COLO829 (cell line): ENCODE measurements around the gene LRRC4C.

Experiments used
- DNase-seq: peaks from one replicate; pipeline ENCODE4 v3.0.0; 2012; ENCODE audit warnings: low spot score

The LRRC4C gene

DNA sequence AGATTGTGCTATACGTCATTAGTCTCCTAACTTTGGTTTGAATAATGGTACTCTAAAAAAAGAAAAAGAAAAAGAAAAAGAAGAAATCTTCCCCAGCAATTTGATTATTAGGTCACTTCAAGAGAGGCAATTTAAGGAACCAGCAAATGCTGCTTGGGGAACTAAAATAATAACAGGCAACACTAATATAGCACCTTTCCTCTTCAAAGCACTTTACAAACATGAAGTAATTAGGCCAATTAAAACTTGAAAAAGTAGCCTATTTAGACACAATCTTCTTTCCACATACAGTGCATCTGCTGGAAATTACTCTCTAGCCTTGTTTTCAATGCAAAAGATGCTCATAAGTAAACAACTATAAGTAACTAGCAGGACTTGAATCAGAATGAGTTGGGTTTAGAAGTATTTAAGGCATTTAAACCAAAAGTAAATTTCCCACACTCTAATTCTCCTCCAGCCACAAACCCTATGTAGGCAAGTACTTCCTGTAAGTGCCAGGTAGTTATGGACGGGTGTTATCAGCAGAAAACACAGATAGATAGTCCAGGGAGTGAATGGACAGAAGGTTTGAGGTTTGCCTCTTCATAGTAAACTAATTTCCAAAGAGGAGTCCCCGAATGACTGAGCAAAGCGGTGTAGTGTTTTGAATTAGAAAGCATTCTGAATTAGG is 44.5 kb downstream of the LRRC4C start:
- DNase-seq, result no peak

DNA sequence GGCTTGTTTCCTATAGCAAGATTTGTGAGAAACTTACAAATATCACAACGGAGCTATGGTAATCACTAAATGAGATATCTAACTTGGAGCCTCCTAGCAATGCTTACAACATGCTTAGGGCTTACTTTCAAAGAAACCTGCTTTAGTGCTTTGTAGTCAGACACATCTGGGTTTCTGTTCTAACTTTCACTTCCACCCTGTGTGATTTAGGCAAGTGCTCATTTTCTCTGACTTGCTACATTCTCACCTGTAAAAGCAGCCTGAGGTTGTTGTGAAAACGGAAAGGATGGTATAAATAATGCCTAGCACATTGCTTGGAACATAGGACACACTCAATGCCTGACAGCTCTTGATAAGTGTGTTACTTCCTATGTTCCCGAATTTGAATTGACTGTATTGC is 45.6 kb downstream of the LRRC4C start:
- DNase-seq, result no peak

DNA sequence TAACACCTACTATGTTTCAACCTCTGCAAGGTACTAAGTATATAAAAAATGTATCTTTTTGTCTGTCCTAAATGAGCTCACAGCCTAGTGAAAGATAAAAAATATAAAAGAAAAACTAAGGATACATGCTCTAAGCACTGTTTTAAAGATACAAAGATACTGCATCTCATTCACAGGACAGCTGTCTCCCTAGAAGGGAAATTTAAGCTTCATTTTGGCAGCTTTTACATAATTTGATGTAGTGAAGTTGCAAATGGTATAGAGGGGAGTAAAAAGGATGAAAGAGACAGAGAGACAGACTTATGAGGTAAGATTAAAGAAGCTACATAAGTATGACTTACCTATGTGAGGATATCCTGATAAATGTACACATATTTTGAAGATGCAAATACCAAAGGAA is 53.6 kb downstream of the LRRC4C start:
- DNase-seq, result no peak

DNA sequence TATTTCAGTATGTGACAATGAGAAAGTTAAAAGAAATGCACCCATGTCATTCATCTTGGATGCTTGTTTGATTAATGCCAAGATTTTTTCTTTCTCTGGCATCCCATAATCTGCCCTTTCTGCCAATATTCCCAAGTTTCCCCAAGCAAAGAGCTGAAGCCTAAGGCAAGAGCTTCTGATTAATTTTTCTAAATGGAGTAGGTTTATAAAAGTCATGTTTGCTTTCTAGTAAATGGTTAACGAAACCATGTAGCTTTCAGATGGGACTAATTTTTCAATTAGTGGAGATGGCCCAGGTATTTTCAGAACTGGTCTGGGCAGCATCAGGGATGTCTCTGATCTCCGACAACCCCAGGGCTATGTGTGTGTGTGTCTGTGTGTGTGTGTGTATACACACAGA is 55.3 kb downstream of the LRRC4C start:
- no peak for DNase-seq

DNA sequence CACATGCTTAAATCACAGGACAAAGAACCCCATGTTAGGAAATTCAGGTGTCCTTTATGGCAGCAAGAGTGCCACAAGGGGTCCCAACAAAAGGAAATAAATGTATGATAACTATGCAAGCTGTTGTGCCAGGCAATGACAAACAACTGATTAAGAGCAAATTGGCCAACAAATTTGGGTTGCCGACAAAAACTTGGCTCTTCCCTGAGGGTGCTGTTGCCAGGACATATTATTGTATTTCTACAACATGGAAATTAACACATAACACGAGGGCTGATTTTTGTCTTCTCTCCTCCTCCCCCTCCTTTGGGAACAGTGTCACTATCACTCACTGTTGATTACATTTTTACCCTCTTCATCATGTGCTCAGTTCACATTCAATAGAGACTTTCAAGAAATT is 56.0 kb downstream of the LRRC4C start:
- DNase-seq, result no peak

DNA sequence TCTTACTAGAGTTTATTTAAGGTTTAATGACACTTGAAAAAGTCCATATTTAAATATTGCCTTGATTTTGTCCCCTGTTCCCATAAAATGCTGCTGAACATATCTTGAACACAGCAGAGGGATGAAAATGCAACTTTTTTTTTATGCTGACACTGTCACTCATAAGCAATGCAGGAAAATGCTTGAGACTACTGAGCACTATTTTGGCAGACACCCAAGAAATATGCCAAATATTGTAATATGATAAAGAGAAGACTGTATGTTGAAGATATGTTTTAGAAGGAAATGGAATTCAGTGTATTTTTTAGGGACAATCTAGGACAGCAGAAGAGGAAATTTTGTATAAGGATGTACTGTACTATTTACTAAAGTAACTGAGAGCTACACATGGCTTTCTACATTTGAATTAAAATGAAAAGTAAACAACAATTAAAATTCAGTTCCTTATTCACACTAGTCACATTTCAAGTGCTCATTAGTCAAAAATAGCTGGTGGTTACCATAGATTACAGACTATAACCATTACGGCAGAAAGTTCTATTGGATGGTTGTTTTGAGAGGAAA is 58.6 kb downstream of the LRRC4C start:
- DNase-seq, result no peak

DNA sequence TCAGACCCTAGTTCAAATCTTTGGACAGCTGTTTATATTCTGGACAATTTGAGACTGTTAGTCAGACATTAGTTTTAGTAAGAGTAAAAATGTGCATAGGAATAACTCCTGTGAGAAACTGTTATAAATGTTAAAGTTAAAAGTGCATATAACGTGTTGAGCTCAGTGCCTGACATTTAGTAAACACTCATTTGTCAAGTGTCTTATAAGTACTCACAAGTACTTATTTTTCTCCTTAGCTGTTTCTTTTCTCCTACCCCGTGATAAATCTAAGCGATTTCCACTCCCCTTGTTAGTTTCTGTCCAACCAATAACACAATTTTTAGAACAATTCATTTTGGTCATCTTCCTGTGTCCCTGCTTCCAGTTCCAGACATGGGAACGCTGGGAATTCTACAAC is 59.3 kb downstream of the LRRC4C start:
- DNase-seq, result no peak

DNA sequence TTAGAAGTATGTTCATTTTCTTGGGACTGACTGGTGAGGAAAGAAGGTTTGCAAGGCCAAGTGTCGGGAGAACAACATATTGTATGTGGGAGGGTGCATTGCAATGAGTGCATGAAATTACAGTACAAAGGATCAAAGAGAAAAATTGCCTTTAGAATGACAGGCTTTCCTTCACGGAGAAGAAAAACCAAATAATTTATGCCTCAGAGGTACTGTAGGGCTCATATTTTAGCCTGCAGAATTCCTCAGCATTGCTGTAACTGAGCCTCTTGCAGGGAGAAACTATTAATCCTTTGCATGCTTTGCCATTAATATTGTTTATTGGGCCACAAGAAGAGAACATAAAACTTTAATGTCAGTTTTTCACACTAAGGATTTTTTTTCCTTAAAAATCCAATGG is 60.1 kb downstream of the LRRC4C start:
- no peak for DNase-seq

DNA sequence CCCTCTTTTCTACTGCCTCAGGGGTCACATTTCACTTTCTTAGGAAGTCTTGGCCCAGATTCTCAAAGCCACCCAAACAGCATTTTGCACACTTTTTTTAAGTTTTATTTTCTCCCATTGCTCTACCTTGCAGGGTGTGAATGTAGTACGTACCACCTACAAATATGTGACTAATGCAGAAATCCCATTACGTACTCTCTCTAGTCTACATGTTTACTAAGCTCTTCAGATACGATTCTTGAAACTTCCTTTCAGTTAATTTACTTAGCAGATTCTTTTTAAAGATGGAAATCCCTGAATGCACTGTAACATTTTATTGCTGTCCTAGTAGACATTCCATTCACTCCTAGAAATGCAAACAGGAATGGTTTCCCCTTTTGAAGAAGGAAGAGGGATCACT is 61.3 kb downstream of the LRRC4C start:
- no peak for DNase-seq

DNA sequence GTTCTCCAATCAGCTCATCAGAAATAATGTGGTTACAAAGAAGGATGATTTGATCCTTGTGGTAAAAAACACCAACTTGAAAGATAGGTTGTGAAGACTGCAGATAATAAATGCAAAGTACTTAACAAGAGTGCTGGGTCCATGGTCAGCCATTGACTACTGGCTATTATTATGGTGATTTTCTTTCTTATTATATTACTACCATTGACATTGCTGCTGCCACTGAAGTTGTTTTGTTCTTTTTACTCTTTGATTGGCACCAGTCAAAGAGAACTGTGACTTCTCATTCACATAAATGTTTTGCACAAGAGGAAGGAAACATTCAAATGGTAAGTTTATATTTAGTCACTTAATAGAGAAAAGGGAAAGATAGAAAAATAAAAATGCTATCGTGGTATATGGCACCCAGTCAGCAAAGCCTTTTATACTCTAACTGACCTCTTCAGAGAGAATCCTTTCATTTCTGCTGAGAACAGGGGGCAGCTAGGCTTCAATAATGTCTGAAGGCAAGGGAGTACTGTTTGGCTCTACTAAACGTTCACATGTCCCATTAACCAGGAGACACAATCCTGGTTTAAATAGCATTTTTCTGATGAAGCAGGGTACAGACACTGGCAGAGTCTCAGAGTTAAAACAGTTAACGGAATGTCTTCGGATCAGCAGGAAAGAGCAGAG is 64.8 kb downstream of the LRRC4C start:
- no peak for DNase-seq

DNA sequence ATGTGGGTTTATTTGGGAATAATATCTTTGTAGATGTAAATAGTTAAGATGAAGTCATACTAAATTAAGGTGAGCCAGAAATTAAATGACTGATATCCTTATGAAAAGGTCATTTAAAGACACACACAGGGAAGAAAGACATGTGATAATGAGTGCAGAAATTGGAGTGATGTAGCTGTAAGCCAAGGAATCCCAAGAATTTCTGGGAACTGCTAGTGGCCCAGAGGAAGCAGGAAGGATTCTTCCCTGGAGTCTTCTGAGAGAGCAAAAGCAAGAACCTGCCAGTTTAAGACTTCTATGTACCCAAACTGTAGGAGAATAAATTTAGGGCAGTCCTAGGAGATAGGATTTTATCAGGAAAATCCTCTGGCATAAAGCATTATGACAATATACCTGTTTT is 66.9 kb downstream of the LRRC4C start:
- no peak for DNase-seq

DNA sequence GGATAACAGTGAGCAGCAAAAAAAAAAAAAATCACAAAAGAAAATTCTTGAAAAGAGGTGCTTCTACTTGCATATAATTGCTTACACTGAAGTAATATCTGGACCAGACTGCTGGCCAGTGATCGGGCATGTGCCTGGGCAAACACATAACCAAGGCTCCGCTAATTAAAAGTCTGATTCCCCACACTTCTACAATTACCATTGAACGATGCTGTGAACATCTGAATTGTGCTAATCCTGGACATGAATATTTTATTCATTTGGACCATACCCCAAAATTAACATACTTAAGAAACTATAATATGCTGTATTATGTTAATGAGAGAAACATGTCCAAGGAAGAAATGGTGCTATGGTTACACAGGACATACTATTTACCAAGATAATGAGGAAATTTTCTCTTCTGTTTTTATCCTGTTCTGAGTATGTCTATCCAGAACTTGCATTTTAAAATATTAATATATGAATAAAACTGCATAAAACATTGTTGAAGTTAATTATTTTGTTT is 69.8 kb downstream of the LRRC4C start:
- no peak for DNase-seq

DNA sequence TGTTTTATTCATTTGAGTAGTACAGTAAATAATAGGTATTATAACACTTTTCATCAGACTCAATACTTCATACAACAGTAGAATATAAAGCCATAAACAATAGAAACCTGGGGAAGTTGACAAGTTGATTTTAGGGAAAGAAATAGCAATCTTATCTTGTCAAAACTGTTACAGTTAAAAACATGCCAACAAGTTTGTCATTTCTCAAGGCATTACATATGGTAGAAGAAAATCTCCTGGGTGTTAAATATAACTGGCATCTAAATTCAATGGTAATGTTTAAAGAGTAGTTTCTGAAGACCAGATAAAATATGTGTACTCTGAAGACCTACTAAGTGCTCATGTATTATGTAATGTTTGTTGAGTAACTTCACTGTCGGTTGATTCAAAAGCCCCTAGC is 75.1 kb downstream of the LRRC4C start:
- DNase-seq, result no peak

DNA sequence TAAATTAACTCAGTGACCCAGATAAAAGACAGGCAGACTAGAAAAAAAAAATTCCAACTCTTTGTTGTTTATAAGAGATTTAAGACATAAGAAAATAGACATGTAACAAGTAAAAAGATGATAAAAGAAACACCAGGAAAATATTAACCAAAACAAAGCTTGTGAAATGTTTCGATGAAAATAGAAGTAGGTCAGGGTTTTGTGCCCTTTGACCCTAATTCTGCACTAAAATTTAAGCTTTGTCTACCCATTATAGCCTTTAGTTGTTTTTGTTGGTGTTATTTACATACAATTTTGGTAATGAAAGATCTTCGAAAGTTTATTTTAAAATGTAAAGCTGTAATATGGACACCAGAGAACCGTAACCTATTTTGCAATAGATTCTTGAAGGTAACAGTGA is 75.7 kb downstream of the LRRC4C start:
- DNase-seq, result no peak

DNA sequence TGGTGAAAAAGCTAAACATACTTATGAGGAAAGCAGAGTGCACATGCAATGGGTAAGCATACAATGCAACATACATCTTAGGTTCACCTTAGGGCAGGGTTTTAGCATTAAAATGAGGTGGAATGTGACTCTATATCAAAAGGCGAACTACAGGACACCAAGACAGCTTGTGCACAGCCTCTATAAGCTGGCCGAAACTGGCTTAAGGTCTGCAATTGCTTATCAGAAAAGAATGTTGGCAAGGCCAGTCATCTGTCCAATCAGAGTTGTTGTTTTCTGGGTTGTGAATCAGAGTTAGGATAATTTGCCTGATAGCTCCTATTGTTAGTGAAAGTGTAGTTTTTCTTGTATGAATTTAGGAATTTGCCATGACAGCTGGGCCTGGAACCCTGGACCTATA is 76.5 kb downstream of the LRRC4C start:
- DNase-seq, result no peak

DNA sequence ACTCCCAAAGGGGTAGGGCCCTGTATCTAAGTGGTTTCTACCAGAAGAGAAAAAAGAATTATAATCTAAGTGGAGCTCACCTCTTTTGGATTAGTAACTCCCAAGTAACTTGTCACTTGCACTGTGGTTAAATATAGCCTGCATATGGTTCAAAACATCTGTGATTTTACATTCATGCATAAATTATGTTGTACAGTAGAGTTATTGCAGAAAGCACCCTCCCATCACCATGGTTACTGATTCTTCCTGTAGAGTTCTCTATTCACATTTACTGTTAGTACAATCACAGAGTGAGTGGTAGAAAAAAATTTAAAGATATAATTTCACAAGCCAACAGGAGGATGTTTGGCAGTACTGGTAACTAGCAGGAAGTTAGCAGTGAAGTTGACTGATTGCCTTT is 80.4 kb downstream of the LRRC4C start:
- DNase-seq, result no peak

DNA sequence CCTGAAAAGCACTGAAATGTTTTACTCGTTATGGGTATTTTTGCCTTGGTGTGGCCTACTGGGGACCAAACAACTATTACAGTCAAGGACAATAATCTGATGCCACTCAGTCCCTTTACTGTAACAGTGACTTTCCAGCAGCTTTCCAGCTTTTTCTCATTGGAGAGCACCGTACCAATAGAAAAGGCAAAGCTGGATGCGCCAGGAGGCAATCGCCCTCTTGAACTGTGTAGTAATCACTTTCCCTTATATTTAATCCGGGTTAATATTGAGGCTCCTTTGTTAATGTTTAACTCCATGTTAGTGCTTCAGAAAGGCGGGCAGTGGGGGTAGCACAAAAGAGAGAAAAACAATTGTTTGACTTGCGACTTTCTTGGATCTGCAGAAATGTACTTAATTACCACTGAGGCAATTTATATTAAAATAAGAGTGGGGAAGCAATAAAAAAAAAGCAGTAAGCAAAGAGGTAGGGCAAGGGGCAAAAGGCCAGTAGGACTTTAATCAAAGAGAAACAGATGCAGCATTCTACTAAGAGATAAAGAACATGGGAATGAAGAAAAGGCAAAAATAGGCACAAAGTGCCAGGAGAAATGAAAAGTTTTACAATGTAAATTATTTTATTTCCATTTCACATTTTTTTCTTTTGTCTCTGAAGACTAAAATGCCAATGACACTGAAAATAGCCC is 81.6 kb downstream of the LRRC4C start:
- no peak for DNase-seq

DNA sequence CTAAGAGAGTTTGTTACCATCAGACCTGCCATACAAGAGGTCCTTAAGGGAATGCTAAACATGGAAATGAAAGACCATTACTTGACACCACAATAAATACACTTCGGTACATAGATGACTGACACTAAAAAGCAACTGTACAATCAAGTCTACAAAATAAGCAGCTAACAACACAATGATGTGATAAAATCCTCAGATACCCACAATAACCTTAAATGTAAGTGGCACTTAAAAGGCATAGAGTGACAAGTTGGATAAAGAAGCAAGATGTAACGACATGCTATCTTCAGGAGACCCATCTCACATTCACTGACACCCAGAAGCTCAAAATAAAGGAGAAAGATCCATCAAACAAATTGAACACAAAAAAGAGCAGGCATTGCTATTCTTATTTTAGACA is 107.6 kb downstream of the LRRC4C start:
- no peak for DNase-seq

DNA sequence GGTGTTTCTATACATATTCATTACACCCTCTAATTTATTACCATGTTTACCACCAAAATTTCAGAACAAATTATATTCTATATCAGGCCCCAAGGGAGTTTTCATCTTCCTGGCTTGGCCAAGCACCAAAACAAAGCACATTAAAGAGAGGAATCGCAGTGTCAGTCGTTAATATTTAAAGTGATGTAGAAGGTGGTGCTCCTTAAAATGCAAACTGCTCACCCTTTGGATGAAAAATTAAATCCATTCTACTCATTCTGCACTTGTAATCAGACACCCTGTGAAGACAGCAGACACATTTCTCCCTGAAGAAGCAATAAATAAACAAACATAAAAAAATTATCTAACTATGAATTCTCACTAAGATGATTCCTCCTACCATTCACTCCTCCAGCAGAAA is 113.4 kb downstream of the LRRC4C start:
- no peak for DNase-seq

DNA sequence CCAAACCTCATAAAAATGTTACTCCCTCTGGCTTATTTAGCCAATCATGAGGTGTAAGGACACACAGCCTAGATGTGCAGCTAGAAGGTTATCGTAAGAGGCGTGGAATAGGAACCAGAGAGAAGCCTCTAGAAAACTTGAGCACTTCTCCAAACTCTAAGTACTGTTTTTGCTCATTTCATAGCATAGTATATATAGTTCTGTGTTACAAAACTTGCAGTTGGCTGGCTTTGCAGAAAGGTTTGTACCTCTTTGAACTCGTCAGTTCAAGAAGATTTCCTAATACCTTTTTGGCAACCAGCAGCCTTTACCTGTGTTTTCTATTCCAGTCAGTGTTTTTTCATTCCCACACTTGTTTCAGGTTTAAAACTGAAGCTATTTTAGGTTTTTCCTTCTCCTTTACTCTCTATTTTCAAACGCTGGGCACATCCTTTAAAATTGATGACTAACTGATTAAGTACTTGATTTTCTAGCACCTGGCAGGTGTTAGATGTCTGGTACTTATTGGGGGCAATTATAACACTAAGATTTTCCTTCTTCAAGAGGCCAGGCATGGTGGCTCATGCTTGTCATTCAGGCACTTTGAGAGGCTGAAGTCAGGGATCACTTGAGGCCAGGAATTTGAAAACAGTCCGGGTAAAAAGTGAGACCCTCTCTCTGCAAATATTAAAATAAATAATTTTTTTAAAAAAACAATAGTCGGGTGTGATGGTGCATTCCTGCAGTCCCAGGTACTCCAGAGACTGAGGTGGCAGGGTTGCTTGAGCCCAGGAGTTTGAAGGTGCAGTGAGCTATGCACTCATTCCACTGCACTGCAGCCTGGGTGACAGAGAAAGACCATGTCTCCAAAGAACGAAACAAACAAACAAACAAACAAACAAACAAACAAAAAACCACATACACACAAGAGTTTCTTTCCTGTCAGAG is 125.2 kb downstream of the LRRC4C start:
- DNase-seq, result no peak

DNA sequence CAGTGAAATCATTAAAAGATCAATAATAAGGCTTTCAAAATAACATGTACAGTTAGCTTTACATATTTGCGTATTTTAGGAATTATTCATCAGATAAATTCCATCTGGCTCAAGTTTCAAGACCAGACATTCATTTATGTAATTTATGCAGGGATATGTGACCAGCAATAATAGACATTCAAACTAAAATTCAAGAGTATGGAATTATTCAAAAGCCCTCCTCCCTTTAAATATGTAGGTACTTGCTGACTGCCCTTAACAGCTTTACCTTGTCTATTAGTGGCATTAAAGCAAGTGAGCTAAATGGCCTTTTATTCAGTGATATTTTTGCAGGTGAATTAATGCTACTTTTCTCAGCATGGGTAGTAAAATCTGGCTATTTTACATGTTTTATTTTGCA is 126.1 kb downstream of the LRRC4C start:
- no peak for DNase-seq

DNA sequence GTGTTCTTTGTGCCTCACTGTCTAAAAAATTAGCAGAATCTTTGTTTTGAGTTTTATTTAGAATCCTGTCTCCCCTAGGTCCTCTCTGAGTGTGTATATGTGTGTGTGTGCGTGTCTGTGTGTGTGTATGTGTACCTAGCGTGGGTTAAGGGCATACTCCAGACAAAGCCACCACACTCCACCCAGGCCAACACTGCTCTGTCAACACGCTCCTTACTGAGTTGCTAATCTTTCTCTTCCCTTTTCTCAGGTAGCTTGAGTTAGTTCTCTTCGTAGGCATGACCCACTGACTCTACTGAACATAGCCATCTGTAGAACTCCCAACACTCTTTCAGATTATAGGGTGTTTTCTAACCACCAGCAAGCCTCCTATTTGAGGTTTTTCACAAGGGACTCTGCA is 131.1 kb downstream of the LRRC4C start:
- no peak for DNase-seq
